WTC11 (cell line): Measurements from ENCODE around the gene ZNF550. TPM values are rescaled to one million over a fixed set of nuclear protein-coding genes. Genes with fewer than 3 reads are reported as not detected.

Experiments
- CREB1 ChIP-seq: sonication (generic); formaldehyde crosslinking; IDR thresholded peaks from 2 replicates; pipeline ENCODE4 v1.8.0; 2023; ENCODE audit warnings: mild to moderate bottlenecking, missing genetic modification reagents
- EMX1 ChIP-seq: fragments of 250-450 bp; sonication (Bioruptor Pico); IDR thresholded peaks from 2 replicates; pipeline ENCODE4 v1.8.0; 2021; ENCODE audit warnings: mild to moderate bottlenecking
- ETV6 ChIP-seq: sonication (generic); formaldehyde crosslinking; IDR thresholded peaks from 2 replicates; pipeline ENCODE4 v1.8.1; 2022; ENCODE audit warnings: mild to moderate bottlenecking, missing genetic modification reagents
- GABPB1 ChIP-seq: sonication (generic); formaldehyde crosslinking; IDR thresholded peaks from 2 replicates; pipeline ENCODE4 v1.8.1; 2023; ENCODE audit warnings: mild to moderate bottlenecking, missing genetic modification reagents
- HMGA2 ChIP-seq: fragments of 250-450 bp; sonication (Bioruptor Pico); IDR thresholded peaks from 2 replicates; pipeline ENCODE4 v1.4.0; 2021; ENCODE audit warnings: mild to moderate bottlenecking, moderate library complexity
- MXD4 ChIP-seq: fragments of 250-450 bp; sonication (Bioruptor Pico); IDR thresholded peaks from 2 replicates; pipeline ENCODE4 v1.8.0; 2021; ENCODE audit warnings: mild to moderate bottlenecking, moderate library complexity, borderline replicate concordance
- NR3C1 ChIP-seq: sonication (generic); formaldehyde crosslinking; conservative IDR thresholded peaks from 2 replicates; pipeline ENCODE4 v1.8.1; 2023; ENCODE audit warnings: low read depth, mild to moderate bottlenecking, missing genetic modification reagents
- RELA ChIP-seq: sonication (generic); formaldehyde crosslinking; IDR thresholded peaks from 2 replicates; pipeline ENCODE4 v1.8.1; 2022; ENCODE audit warnings: missing genetic modification reagents, mild to moderate bottlenecking, borderline replicate concordance
- TEAD4 ChIP-seq: sonication (generic); formaldehyde crosslinking; IDR thresholded peaks from 2 replicates; pipeline ENCODE4 v1.8.0; 2022; ENCODE audit warnings: mild to moderate bottlenecking, missing genetic modification reagents
- ZBTB21 ChIP-seq: sonication (generic); formaldehyde crosslinking; IDR thresholded peaks from 2 replicates; pipeline ENCODE4 v1.8.1; 2023; ENCODE audit warnings: mild to moderate bottlenecking, missing genetic modification reagents, borderline replicate concordance
- ZNF138 ChIP-seq: sonication (generic); formaldehyde crosslinking; conservative IDR thresholded peaks from 2 replicates; pipeline ENCODE4 v1.8.1; 2022; ENCODE audit warnings: mild to moderate bottlenecking, moderate library complexity, missing genetic modification reagents
- ZNF232 ChIP-seq: sonication (generic); formaldehyde crosslinking; IDR thresholded peaks from 2 replicates; pipeline ENCODE4 v1.8.0; 2022; ENCODE audit warnings: mild to moderate bottlenecking, missing genetic modification reagents
- ZNF317 ChIP-seq: sonication (generic); formaldehyde crosslinking; IDR thresholded peaks from 2 replicates; pipeline ENCODE4 v1.8.1; 2023; ENCODE audit warnings: low read depth, mild to moderate bottlenecking, moderate library complexity, missing genetic modification reagents, borderline replicate concordance
- ZNF671 ChIP-seq: fragments of 250-450 bp; sonication (Bioruptor Pico); IDR thresholded peaks from 2 replicates; pipeline ENCODE4 v1.8.0; 2021; ENCODE audit warnings: mild to moderate bottlenecking
- total RNA-seq: library from RNA; stranded (reverse); gene quantifications from 3 replicates; pipeline ENCODE4 v1.2.3, GENCODE V29; 2021
- TF ChIP-seq, protein P1 (sequence below): sonication (generic); formaldehyde crosslinking; IDR thresholded peaks from 2 replicates; pipeline ENCODE4 v1.8.0; 2022; ENCODE audit warnings: mild to moderate bottlenecking, missing genetic modification reagents
- TF ChIP-seq, protein P2 (sequence below): sonication (generic); formaldehyde crosslinking; IDR thresholded peaks from 2 replicates; pipeline ENCODE4 v1.8.1; 2023; ENCODE audit warnings: mild to moderate bottlenecking, missing genetic modification reagents, moderate library complexity
- TF ChIP-seq, protein P3 (sequence below): sonication (generic); formaldehyde crosslinking; IDR thresholded peaks from 2 replicates; pipeline ENCODE4 v1.8.0; 2023; ENCODE audit warnings: missing genetic modification reagents
- TF ChIP-seq, protein P4 (sequence below): sonication (generic); formaldehyde crosslinking; IDR thresholded peaks from 2 replicates; pipeline ENCODE4 v1.8.1; 2022; ENCODE audit warnings: mild to moderate bottlenecking, moderate library complexity, missing genetic modification reagents
- TF ChIP-seq, protein P5 (sequence below): sonication (generic); formaldehyde crosslinking; IDR thresholded peaks from 2 replicates; pipeline ENCODE4 v1.8.0; 2022; ENCODE audit warnings: mild to moderate bottlenecking, missing genetic modification reagents
- TF ChIP-seq, protein P6 (sequence below): sonication (generic); formaldehyde crosslinking; IDR thresholded peaks from 2 replicates; pipeline ENCODE4 v1.8.0; 2022; ENCODE audit warnings: mild to moderate bottlenecking, missing genetic modification reagents
- TF ChIP-seq, protein P7 (sequence below): sonication (generic); formaldehyde crosslinking; IDR thresholded peaks from 2 replicates; pipeline ENCODE4 v1.8.0; 2023; ENCODE audit warnings: mild to moderate bottlenecking, missing genetic modification reagents
- TF ChIP-seq, protein P8 (sequence below): sonication (generic); formaldehyde crosslinking; IDR thresholded peaks from 2 replicates; pipeline ENCODE4 v1.8.1; 2022; ENCODE audit warnings: low read depth, mild to moderate bottlenecking, moderate library complexity, missing genetic modification reagents, borderline replicate concordance
- TF ChIP-seq, protein P9 (sequence below): sonication (generic); formaldehyde crosslinking; IDR thresholded peaks from 2 replicates; pipeline ENCODE4 v1.8.1; 2023; ENCODE audit warnings: mild to moderate bottlenecking, moderate library complexity, missing genetic modification reagents
- TF ChIP-seq, protein P10 (sequence below): fragments of 250-450 bp; sonication (Bioruptor Pico); IDR thresholded peaks from 2 replicates; pipeline ENCODE4 v1.9.0; 2021; ENCODE audit warnings: mild to moderate bottlenecking
- TF ChIP-seq, protein P11 (sequence below): fragments of 250-450 bp; sonication (Bioruptor Pico); IDR thresholded peaks from 2 replicates; pipeline ENCODE4 v2.1.2; 2022; ENCODE audit warnings: mild to moderate bottlenecking, moderate library complexity

ZNF550 gene
- total RNA-seq, 1 experiment from 2014 or later = 17.5 TPM

DNA sequence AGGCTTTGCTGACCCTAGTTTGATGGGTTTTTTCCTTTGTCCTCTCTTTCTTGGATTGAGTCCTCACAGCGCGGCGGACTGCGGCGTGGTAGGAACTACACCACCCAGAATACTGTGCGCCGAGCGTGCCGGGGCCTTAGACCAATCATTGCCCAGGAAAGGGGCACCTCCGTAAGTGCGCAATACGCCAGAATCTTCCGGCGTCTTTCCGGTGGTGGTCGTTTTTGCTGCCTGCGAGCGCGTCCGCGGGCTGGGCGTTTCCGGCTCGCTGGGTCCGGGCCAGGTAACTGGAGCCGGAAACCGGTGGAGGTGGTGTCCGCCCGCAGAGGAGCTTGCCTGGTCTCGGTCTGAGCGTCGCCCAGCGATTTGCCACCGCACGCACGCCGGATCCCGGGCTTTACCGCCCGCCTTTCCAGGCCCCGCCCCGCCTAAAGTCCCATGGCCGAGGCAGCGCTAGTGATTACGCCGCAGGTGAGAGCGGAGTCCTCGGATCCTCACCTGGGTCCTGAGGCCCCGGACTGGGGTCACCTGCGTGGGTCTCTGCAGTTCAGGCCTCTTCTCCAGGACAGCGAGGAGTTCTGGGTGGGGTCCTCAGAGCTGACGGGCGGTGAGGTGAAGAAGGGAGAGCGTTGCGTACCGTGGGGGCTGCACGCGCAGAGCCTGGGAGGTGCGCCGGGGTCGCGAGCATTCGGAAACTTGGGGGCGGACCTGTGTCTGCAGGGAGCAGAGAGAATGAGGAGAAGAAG, 32.4 kb downstream of the ZNF550 start, which contains the start of gene ZNF549 (continued):
- TF ChIP-seq MXD4 (CRISPR knock-in tag) = no peak
- TF ChIP-seq HMGA2 (CRISPR knock-in tag) = no peak
- TF ChIP-seq NR3C1 (CRISPR knock-in tag) = no peak
- TF ChIP-seq ZNF138 = no peak
- TF ChIP-seq GABPB1 (CRISPR knock-in tag) = peak; percentile 79
- TF ChIP-seq, protein P1, sequence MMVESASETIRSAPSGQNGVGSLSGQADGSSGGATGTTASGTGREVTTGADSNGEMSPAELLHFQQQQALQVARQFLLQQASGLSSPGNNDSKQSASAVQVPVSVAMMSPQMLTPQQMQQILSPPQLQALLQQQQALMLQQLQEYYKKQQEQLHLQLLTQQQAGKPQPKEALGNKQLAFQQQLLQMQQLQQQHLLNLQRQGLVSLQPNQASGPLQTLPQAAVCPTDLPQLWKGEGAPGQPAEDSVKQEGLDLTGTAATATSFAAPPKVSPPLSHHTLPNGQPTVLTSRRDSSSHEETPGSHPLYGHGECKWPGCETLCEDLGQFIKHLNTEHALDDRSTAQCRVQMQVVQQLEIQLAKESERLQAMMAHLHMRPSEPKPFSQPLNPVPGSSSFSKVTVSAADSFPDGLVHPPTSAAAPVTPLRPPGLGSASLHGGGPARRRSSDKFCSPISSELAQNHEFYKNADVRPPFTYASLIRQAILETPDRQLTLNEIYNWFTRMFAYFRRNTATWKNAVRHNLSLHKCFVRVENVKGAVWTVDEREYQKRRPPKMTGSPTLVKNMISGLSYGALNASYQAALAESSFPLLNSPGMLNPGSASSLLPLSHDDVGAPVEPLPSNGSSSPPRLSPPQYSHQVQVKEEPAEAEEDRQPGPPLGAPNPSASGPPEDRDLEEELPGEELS (CRISPR knock-in tag) = peak; percentile 69; the same call in 1 of the 2 replicates
- TF ChIP-seq, protein P2, sequence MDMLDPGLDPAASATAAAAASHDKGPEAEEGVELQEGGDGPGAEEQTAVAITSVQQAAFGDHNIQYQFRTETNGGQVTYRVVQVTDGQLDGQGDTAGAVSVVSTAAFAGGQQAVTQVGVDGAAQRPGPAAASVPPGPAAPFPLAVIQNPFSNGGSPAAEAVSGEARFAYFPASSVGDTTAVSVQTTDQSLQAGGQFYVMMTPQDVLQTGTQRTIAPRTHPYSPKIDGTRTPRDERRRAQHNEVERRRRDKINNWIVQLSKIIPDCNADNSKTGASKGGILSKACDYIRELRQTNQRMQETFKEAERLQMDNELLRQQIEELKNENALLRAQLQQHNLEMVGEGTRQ (CRISPR knock-in tag) = 0 out of 2 replicates have a peak, but pooled peaks have one; percentile 22
- TF ChIP-seq, protein P3, sequence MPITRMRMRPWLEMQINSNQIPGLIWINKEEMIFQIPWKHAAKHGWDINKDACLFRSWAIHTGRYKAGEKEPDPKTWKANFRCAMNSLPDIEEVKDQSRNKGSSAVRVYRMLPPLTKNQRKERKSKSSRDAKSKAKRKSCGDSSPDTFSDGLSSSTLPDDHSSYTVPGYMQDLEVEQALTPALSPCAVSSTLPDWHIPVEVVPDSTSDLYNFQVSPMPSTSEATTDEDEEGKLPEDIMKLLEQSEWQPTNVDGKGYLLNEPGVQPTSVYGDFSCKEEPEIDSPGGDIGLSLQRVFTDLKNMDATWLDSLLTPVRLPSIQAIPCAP (CRISPR knock-in tag) = no peak
- no peak for TF ChIP-seq ZNF671 (CRISPR knock-in tag)
- 0 out of 2 replicates have a peak, but pooled peaks have one; percentile 67 for TF ChIP-seq RELA
- TF ChIP-seq, protein P4, sequence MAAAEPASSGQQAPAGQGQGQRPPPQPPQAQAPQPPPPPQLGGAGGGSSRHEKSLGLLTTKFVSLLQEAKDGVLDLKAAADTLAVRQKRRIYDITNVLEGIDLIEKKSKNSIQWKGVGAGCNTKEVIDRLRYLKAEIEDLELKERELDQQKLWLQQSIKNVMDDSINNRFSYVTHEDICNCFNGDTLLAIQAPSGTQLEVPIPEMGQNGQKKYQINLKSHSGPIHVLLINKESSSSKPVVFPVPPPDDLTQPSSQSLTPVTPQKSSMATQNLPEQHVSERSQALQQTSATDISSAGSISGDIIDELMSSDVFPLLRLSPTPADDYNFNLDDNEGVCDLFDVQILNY (CRISPR knock-in tag) = 0 out of 2 replicates have a peak, but pooled peaks have one; percentile 77
- peak; percentile 92 for TF ChIP-seq ZBTB21 (CRISPR knock-in tag)
- no peak for TF ChIP-seq ZNF317 (CRISPR knock-in tag)
- TF ChIP-seq, protein P5, sequence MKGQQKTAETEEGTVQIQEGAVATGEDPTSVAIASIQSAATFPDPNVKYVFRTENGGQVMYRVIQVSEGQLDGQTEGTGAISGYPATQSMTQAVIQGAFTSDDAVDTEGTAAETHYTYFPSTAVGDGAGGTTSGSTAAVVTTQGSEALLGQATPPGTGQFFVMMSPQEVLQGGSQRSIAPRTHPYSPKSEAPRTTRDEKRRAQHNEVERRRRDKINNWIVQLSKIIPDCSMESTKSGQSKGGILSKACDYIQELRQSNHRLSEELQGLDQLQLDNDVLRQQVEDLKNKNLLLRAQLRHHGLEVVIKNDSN (CRISPR knock-in tag) = no peak
- TF ChIP-seq, protein P6, sequence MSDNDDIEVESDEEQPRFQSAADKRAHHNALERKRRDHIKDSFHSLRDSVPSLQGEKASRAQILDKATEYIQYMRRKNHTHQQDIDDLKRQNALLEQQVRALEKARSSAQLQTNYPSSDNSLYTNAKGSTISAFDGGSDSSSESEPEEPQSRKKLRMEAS = peak; percentile 91
- TF ChIP-seq, protein P7, sequence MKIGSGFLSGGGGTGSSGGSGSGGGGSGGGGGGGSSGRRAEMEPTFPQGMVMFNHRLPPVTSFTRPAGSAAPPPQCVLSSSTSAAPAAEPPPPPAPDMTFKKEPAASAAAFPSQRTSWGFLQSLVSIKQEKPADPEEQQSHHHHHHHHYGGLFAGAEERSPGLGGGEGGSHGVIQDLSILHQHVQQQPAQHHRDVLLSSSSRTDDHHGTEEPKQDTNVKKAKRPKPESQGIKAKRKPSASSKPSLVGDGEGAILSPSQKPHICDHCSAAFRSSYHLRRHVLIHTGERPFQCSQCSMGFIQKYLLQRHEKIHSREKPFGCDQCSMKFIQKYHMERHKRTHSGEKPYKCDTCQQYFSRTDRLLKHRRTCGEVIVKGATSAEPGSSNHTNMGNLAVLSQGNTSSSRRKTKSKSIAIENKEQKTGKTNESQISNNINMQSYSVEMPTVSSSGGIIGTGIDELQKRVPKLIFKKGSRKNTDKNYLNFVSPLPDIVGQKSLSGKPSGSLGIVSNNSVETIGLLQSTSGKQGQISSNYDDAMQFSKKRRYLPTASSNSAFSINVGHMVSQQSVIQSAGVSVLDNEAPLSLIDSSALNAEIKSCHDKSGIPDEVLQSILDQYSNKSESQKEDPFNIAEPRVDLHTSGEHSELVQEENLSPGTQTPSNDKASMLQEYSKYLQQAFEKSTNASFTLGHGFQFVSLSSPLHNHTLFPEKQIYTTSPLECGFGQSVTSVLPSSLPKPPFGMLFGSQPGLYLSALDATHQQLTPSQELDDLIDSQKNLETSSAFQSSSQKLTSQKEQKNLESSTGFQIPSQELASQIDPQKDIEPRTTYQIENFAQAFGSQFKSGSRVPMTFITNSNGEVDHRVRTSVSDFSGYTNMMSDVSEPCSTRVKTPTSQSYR = 0 out of 2 replicates have a peak, but pooled peaks have one; percentile 43
- TF ChIP-seq CREB1 (CRISPR knock-in tag) = no peak
- TF ChIP-seq, protein P8, sequence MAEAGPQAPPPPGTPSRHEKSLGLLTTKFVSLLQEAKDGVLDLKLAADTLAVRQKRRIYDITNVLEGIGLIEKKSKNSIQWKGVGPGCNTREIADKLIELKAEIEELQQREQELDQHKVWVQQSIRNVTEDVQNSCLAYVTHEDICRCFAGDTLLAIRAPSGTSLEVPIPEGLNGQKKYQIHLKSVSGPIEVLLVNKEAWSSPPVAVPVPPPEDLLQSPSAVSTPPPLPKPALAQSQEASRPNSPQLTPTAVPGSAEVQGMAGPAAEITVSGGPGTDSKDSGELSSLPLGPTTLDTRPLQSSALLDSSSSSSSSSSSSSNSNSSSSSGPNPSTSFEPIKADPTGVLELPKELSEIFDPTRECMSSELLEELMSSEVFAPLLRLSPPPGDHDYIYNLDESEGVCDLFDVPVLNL (CRISPR knock-in tag) = no peak
- peak; percentile 64; the same call in 1 of the 2 replicates for TF ChIP-seq ZNF232 (CRISPR knock-in tag)
- peak; percentile 90 for TF ChIP-seq ETV6
- no peak for TF ChIP-seq EMX1 (CRISPR knock-in tag)
- TF ChIP-seq, protein P9, sequence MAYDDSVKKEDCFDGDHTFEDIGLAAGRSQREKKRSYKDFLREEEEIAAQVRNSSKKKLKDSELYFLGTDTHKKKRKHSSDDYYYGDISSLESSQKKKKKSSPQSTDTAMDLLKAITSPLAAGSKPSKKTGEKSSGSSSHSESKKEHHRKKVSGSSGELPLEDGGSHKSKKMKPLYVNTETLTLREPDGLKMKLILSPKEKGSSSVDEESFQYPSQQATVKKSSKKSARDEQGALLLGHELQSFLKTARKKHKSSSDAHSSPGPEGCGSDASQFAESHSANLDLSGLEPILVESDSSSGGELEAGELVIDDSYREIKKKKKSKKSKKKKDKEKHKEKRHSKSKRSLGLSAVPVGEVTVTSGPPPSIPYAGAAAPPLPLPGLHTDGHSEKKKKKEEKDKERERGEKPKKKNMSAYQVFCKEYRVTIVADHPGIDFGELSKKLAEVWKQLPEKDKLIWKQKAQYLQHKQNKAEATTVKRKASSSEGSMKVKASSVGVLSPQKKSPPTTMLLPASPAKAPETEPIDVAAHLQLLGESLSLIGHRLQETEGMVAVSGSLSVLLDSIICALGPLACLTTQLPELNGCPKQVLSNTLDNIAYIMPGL (CRISPR knock-in tag) = peak; percentile 75
- TF ChIP-seq, protein P10, sequence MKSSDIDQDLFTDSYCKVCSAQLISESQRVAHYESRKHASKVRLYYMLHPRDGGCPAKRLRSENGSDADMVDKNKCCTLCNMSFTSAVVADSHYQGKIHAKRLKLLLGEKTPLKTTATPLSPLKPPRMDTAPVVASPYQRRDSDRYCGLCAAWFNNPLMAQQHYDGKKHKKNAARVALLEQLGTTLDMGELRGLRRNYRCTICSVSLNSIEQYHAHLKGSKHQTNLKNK (CRISPR knock-in tag) = no peak
- no peak for TF ChIP-seq TEAD4 (CRISPR knock-in tag)
- TF ChIP-seq, protein P11, sequence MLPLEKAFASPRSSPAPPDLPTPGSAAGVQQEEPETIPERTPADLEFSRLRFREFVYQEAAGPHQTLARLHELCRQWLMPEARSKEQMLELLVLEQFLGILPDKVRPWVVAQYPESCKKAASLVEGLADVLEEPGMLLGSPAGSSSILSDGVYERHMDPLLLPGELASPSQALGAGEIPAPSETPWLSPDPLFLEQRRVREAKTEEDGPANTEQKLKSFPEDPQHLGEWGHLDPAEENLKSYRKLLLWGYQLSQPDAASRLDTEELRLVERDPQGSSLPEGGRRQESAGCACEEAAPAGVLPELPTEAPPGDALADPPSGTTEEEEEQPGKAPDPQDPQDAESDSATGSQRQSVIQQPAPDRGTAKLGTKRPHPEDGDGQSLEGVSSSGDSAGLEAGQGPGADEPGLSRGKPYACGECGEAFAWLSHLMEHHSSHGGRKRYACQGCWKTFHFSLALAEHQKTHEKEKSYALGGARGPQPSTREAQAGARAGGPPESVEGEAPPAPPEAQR (CRISPR knock-in tag) = no peak
